ENCODE measurements around the gene HOXD9.

The HOXD9 gene

DNA sequence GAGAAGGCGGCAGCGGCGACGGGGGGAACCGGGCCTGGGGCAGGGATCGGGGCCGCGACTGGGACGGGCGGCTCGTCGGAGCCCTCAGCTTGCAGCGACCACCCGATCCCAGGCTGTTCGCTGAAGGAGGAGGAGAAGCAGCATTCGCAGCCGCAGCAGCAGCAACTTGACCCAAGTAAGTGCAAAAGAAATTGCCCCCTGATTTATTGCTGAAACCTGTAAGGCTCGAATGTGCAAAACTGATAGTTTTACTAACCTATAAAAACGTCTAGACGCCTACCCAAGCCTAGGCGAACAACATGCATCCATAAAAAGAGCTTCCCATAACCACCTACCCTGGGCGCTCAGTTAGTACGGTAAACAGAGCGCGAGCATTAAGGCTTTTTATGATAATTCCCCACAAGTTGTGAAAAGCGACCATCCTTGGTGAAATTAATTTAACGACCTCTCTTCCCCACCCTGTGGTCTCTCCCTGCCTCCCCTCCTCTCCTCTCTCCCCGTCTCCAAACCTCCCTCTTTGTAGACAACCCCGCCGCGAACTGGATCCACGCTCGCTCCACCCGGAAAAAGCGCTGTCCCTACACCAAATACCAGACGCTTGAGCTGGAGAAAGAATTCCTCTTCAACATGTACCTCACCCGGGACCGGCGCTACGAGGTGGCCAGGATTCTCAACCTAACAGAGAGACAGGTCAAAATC lies 1.0 kb downstream of the HOXD9 start:
- TF ChIP-seq, protein P1, sequence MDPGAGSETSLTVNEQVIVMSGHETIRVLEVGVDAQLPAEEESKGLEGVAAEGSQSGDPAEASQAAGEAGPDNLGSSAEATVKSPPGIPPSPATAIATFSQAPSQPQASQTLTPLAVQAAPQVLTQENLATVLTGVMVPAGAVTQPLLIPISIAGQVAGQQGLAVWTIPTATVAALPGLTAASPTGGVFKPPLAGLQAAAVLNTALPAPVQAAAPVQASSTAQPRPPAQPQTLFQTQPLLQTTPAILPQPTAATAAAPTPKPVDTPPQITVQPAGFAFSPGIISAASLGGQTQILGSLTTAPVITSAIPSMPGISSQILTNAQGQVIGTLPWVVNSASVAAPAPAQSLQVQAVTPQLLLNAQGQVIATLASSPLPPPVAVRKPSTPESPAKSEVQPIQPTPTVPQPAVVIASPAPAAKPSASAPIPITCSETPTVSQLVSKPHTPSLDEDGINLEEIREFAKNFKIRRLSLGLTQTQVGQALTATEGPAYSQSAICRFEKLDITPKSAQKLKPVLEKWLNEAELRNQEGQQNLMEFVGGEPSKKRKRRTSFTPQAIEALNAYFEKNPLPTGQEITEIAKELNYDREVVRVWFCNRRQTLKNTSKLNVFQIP (CRISPR knock-in tag; IDR thresholded peaks at IDR 0.05; ENCODE audit: borderline replicate concordance, low read depth): no peak
- TF ChIP-seq BACH2 (CRISPR knock-in tag; IDR thresholded peaks at IDR 0.05; ENCODE audit: borderline replicate concordance): no peak
- TF ChIP-seq PPARA (CRISPR knock-in tag; IDR thresholded peaks at IDR 0.05; ENCODE audit: borderline replicate concordance): no peak
- TF ChIP-seq TCF4 (CRISPR knock-in tag; IDR thresholded peaks at IDR 0.05; ENCODE audit: borderline replicate concordance): no peak
- TF ChIP-seq ISL1 (CRISPR knock-in tag; IDR thresholded peaks at IDR 0.05): no peak
- TF ChIP-seq, protein P2, sequence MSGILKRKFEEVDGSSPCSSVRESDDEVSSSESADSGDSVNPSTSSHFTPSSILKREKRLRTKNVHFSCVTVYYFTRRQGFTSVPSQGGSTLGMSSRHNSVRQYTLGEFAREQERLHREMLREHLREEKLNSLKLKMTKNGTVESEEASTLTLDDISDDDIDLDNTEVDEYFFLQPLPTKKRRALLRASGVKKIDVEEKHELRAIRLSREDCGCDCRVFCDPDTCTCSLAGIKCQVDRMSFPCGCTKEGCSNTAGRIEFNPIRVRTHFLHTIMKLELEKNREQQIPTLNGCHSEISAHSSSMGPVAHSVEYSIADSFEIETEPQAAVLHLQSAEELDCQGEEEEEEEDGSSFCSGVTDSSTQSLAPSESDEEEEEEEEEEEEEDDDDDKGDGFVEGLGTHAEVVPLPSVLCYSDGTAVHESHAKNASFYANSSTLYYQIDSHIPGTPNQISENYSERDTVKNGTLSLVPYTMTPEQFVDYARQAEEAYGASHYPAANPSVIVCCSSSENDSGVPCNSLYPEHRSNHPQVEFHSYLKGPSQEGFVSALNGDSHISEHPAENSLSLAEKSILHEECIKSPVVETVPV (CRISPR knock-in tag; IDR thresholded peaks at IDR 0.05): no peak
- no peak for TF ChIP-seq ZNF565 (CRISPR knock-in tag; conservative IDR thresholded peaks at IDR 0.05; ENCODE audit: low read depth)
- TF ChIP-seq ZC3H10 (CRISPR knock-in tag; IDR thresholded peaks at IDR 0.05): no peak
- no peak for TF ChIP-seq ZFP30 (CRISPR knock-in tag; IDR thresholded peaks at IDR 0.05)
- TF ChIP-seq ZNF70 (CRISPR knock-in tag; IDR thresholded peaks at IDR 0.05): no peak
- TF ChIP-seq TOX (CRISPR knock-in tag; IDR thresholded peaks at IDR 0.05; ENCODE audit: borderline replicate concordance): no peak
- TF ChIP-seq ESRRG (CRISPR knock-in tag; IDR thresholded peaks at IDR 0.05): no peak
- TF ChIP-seq ZFP3 (CRISPR knock-in tag; IDR thresholded peaks at IDR 0.05): no peak
- TF ChIP-seq, protein P3, sequence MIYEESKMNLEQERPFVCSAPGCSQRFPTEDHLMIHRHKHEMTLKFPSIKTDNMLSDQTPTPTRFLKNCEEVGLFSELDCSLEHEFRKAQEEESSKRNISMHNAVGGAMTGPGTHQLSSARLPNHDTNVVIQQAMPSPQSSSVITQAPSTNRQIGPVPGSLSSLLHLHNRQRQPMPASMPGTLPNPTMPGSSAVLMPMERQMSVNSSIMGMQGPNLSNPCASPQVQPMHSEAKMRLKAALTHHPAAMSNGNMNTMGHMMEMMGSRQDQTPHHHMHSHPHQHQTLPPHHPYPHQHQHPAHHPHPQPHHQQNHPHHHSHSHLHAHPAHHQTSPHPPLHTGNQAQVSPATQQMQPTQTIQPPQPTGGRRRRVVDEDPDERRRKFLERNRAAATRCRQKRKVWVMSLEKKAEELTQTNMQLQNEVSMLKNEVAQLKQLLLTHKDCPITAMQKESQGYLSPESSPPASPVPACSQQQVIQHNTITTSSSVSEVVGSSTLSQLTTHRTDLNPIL (CRISPR knock-in tag; IDR thresholded peaks at IDR 0.05; ENCODE audit: low read depth): no peak
- no peak for TF ChIP-seq CSDC2 (CRISPR knock-in tag; IDR thresholded peaks at IDR 0.05)
- peak; percentile 42 for ATAC-seq

DNA sequence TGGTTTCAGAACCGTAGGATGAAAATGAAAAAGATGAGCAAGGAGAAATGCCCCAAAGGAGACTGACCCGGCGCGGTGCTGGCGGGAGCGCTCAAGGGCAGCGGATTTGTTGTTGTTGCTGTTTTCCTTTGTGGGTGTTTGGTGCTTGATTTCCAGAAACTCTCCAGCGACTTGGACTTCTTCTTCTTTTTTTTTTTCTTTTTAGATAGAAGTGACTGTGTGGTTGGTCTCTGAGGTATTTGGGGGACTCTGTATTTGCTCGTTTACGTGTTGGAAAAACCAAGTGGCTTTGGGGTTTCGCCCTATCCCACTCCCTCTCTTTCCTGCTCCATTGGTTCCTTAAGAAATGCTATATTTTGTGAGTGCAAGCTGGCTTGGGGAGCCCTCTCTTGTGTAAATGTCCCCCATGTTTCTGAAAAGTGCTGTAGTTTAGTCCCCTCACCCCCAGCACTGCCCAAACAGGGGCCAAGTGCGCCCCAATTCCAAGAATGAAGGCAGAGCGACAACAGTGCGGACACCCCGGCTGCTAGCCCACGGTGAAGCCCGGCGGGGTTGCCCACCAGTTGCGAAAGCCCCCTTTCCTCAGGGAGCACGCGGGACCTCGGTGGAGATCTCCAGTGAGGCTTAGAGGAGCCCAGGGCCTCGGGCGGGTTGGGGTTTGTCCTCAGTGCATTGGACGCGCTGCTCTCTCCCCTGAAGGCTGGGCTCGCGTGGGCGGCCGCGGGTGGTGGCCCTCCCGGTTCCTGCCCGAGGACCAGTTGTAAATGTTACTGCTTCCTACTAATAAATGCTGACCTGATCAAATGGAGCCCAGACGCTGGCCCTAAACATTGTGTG lies 1.8 kb downstream of the HOXD9 start:
- TF ChIP-seq ARNTL (CRISPR knock-in tag; IDR thresholded peaks at IDR 0.05; ENCODE audit: borderline replicate concordance, low read depth): no peak
- TF ChIP-seq CSDC2 (CRISPR knock-in tag; IDR thresholded peaks at IDR 0.05): no peak
- ATAC-seq: no peak

DNA sequence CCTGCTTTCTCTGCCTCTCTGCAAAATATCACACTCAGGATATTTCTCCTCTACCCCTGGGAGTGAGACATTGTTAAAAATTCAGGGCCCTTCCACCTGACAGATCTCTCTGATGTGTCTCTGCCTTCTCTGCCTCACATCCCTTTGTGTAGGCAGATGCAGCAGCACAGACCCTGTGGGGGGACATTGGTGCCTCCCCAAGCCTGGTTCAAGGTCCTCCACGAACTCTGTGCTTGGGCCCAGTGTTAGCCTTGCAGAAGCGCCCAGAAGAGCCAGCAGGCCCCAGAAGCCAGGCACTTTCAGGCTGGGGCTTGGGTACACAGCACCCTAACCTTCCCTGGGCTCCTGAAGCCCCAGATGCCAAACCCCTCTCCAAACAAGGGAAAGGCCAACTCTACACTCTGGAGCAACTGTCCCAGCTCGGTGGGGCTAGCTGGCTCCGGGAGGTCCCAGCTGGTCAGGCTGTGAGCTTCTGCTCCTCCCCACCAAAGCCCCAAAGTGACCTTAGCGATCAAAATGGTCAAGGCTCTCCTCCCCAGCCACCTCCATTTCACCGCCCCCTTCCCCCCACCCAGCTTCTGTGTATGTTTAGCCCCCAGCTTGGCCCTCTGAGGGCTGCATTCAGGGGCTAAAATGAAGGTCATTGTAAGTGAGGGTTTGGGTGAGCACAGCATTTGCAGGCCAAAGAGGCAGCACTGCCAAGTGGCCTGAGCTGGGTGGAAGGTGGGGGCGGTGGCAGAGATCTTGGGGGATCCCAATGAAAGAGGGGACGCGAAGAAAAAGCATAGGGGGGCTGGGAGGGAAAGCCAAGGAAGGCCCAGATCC lies 2.6 kb downstream of the HOXD9 start:
- ATAC-seq: no peak
- TF ChIP-seq TCF4 (CRISPR knock-in tag; IDR thresholded peaks at IDR 0.05; ENCODE audit: borderline replicate concordance): no peak
- TF ChIP-seq, protein P3 (CRISPR knock-in tag; IDR thresholded peaks at IDR 0.05; ENCODE audit: low read depth): no peak

DNA sequence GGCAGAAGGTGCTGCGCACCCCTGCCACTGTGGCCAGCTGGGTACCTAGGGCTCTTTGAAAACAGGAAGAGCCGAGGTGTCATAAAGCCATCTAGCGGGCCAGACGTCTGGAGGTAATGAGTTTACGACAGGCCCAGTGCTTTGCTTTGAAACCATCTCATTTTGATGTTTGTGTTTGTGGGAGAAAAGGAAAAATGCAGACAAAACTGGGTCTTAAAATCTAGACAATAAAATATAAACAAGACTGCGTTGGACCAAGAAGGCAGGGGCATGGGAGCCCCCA lies 3.2 kb downstream of the HOXD9 start:
- no peak for TF ChIP-seq PPARA (CRISPR knock-in tag; IDR thresholded peaks at IDR 0.05; ENCODE audit: borderline replicate concordance)
- TF ChIP-seq, protein P1 (CRISPR knock-in tag; IDR thresholded peaks at IDR 0.05; ENCODE audit: borderline replicate concordance, low read depth): no peak
- no peak for ATAC-seq
